NCI-H1417 treated with DMSO at 0.1 percent for 48 hours (cell line): ENCODE results near the gene C5.

Experiments
- DNase-seq: peaks from one replicate; lab custom pipeline; 2025; lab: John Stamatoyannopoulos, UW

Gene C5

GRCh38 chr9:120910643-120911042 is 139.4 kb downstream of the C5 start:
- no peak for DNase-seq

- DNase-seq, result no peak
Measured at GRCh38 chr9:120909904-120910303, 140.2 kb downstream of the C5 start.

- DNase-seq, result no peak
Measured at GRCh38 chr9:120905315-120906164, 144.5 kb downstream of the C5 start.

GRCh38 chr9:120904978-120905301 is 145.1 kb downstream of the C5 start:
- DNase-seq, result no peak

GRCh38 chr9:120904061-120904977 is 145.8 kb downstream of the C5 start:
- no peak for DNase-seq

- DNase-seq, result no peak
Measured at GRCh38 chr9:120902569-120903535, 147.2 kb downstream of the C5 start.
